ENCODE data around the gene SYNPR.

GRCh38 chr3:63458405-63458804, 180.3 kb downstream of the SYNPR start:
- no peak for TF ChIP-seq POLR2A (IDR thresholded peaks at IDR 0.05; ENCODE audit: low read depth)
- TF ChIP-seq CTCF (IDR thresholded peaks at IDR 0.05): no peak
